Measurements from ENCODE around the gene ATP5F1A.

The ATP5F1A gene

DNA sequence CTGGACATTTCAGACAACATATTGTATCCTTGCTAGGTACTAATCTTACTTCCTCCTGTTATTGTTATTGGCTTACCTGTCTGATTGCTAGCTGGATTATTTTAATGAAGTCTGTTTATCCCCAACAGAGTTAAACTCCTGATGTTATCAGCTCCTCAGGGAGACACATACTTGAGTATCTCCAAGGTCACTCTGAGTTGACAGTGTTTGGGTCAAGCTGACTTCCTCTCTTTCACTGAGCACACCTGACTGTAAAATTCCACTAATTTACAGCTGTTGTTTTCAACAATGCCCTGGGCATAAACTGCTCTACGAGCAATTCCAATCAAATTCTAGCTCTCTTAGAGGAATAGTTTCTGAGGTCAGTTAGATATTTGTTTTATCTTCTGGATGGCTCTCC lies 15.7 kb upstream of the ATP5F1A start:
- TF ChIP-seq FOXM1 (IDR thresholded peaks at IDR 0.05; ENCODE audit: borderline replicate concordance, low read depth) (no peak), TEAD4 (IDR thresholded peaks at IDR 0.05) (no peak)

GRCh38 chr18:46110406-46110805 lies 12.3 kb upstream of the ATP5F1A start:
- TF ChIP-seq TCF12 (IDR thresholded peaks at IDR 0.05; ENCODE audit: low read depth) (no peak), EGR1 (IDR thresholded peaks at IDR 0.05) (no peak), YY1 (IDR thresholded peaks at IDR 0.05; ENCODE audit: low read depth) (no peak), REST (IDR thresholded peaks at IDR 0.05; ENCODE audit: low read depth) (no peak), ZBTB7A (IDR thresholded peaks at IDR 0.05; ENCODE audit: low read depth) (no peak), NFIC (IDR thresholded peaks at IDR 0.05) (no peak), TAF1 (IDR thresholded peaks at IDR 0.05; ENCODE audit: low read depth) (no peak), EP300 (IDR thresholded peaks at IDR 0.05; ENCODE audit: borderline replicate concordance) (no peak), RAD21 (IDR thresholded peaks at IDR 0.05; ENCODE audit: low read depth) (no peak), CEBPB (IDR thresholded peaks at IDR 0.05) (no peak), FOXM1 (IDR thresholded peaks at IDR 0.05; ENCODE audit: borderline replicate concordance, low read depth) (no peak), TEAD4 (IDR thresholded peaks at IDR 0.05) (no peak), MAX (IDR thresholded peaks at IDR 0.05) (no peak), CREB1 (IDR thresholded peaks at IDR 0.05; ENCODE audit: low read depth) (no peak)
- TF ChIP-seq, protein P1, sequence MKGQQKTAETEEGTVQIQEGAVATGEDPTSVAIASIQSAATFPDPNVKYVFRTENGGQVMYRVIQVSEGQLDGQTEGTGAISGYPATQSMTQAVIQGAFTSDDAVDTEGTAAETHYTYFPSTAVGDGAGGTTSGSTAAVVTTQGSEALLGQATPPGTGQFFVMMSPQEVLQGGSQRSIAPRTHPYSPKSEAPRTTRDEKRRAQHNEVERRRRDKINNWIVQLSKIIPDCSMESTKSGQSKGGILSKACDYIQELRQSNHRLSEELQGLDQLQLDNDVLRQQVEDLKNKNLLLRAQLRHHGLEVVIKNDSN (IDR thresholded peaks at IDR 0.05) = no peak

- no peak for TF ChIP-seq MAX (IDR thresholded peaks at IDR 0.05)
- no peak for TF ChIP-seq NFIC (IDR thresholded peaks at IDR 0.05)
Observed at GRCh38 chr18:46109386-46109785, 11.3 kb upstream of the ATP5F1A start.

DNA sequence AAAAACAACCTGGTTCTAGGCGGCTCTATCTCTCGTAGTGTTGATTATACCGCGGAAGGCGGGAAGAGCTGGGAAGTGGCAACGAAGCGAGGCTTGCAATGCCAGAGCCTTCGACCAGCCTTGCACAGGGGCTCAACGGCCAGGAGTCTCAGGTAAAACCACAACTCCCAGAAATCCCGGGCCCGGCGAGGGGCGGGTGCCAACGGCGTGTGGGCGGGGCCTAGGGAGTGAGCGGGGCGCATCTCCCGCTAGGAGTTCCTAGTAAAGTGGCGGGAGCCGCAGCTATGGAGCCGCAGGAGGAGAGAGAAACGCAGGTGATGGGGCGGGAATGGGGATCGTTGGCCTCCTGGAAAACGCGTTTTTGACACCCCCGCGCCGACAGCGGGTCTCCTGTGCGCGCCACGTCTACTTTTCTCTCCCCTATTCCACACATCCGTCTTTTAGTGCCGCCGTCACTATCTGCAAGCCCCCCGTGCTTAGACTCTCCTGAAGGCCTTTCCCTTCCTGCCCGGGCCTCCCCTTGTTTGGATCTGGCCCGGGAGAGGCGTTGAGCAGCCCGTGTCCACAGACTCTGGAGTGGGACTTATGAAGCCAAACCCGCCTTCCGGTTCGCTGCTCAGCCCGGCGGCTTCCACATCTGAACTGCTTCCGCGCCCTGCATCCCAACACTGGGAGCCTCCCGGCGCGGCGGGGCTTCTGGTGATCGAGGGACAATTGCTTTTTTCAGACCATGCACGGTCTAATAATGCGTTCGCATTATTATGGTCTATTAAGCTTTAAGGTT lies 6.2 kb upstream of the ATP5F1A start, which contains the start of gene HAUS1:
HAUS1 (plus strand) TSS at position 258 of the 784 bp plus-strand sequence; CDS start at position 285, 27 bp downstream.
- TF ChIP-seq FOXM1 (IDR thresholded peaks at IDR 0.05; ENCODE audit: borderline replicate concordance, low read depth) = no peak
- TF ChIP-seq TAF1 (IDR thresholded peaks at IDR 0.05; ENCODE audit: low read depth) = peak; percentile 82
- peak; percentile 5; the same call in 1 of the 2 replicates for TF ChIP-seq REST (IDR thresholded peaks at IDR 0.05; ENCODE audit: low read depth)
- TF ChIP-seq MAX (IDR thresholded peaks at IDR 0.05) = peak; percentile 92
- TF ChIP-seq RAD21 (IDR thresholded peaks at IDR 0.05; ENCODE audit: low read depth) = no peak
- TF ChIP-seq YY1 (IDR thresholded peaks at IDR 0.05; ENCODE audit: low read depth) = 0 out of 2 replicates have a peak, but pooled peaks have one; percentile 32

- TF ChIP-seq YY1 (IDR thresholded peaks at IDR 0.05; ENCODE audit: low read depth) (no peak), TEAD4 (IDR thresholded peaks at IDR 0.05) (no peak), TAF1 (IDR thresholded peaks at IDR 0.05; ENCODE audit: low read depth) (no peak), EGR1 (IDR thresholded peaks at IDR 0.05) (no peak), REST (IDR thresholded peaks at IDR 0.05; ENCODE audit: low read depth) (no peak)
Observed at GRCh38 chr18:46099463-46099862, 1.4 kb upstream of the ATP5F1A start.
